Activated CD8-positive, alpha-beta T cell treated with anti-CD3 and anti-CD28 coated beads for 36 hours (primary cell): Measurements from ENCODE around the gene PSORS1C2. TPM values are rescaled to one million over a fixed set of nuclear protein-coding genes. Genes with fewer than 3 reads are reported as not detected.
"Not testable (repeated sequence)": the region's sequence is repeated elsewhere in the genome, so short reads cannot be mapped to it uniquely, and the experiment has no call there.

Source experiments
- ATAC-seq: fragments of 200-7000 bp; cut with Tn5 transposase; one replicate; pipeline ENCODE4 v1.10.0; 2021; ENCODE audit warnings: mild to moderate bottlenecking, moderate library complexity
- CTCF ChIA-PET: fragments of 350-600 bp; sonication (Branson Sonifier 250); formaldehyde crosslinking; loops from one replicate; lab custom pipeline; 2021; ENCODE audit warnings: antibody characterized with exemption; lab: Charles Lee
- POLR2A ChIA-PET: fragments of 350-600 bp; sonication (Branson Sonifier 250); formaldehyde crosslinking; loops from one replicate; lab custom pipeline; 2021; ENCODE audit warnings: antibody characterized with exemption; lab: Charles Lee
- DNase-seq: peaks from one replicate; pipeline ENCODE4 v3.0.0-alpha.2; 2020
- H3K27ac Mint-ChIP-seq: one replicate; pipeline ENCODE4 v1.8.0; 2021; ENCODE audit warnings: mild to moderate bottlenecking, mixed read lengths
- H3K27me3 Mint-ChIP-seq: one replicate; pipeline ENCODE4 v1.8.0; 2021; ENCODE audit warnings: mixed read lengths
- H3K36me3 Mint-ChIP-seq: one replicate; pipeline ENCODE4 v1.8.0; 2021; ENCODE audit warnings: low read depth, mixed read lengths
- H3K4me1 Mint-ChIP-seq: one replicate; pipeline ENCODE4 v1.8.0; 2021; ENCODE audit warnings: low read depth, mixed read lengths
- H3K4me3 Mint-ChIP-seq: one replicate; pipeline ENCODE4 v1.8.0; 2021; ENCODE audit warnings: mild to moderate bottlenecking, moderate library complexity, mixed read lengths
- H3K9me3 Mint-ChIP-seq: one replicate; pipeline ENCODE4 v1.8.0; 2021; ENCODE audit warnings: mixed read lengths
- intact Hi-C: fragments of 100-400 bp; cut with micrococcal nuclease; formaldehyde crosslinking; loops from one replicate; pipeline ENCODE4 v1.10.0; 2022
- total RNA-seq, 2 experiments: library from RNA; stranded (reverse); gene quantifications; one replicate each; pipeline ENCODE4 v1.2.3, GENCODE V29; 2021
- TF ChIP-seq, protein P1 (sequence below): fragments of 200-600 bp; IDR thresholded peaks from one replicate; pipeline ENCODE4 v1.8.0; 2022; ENCODE audit warnings: antibody characterized with exemption, mild to moderate bottlenecking

The PSORS1C2 gene
- not detected for total RNA-seq

DNA sequence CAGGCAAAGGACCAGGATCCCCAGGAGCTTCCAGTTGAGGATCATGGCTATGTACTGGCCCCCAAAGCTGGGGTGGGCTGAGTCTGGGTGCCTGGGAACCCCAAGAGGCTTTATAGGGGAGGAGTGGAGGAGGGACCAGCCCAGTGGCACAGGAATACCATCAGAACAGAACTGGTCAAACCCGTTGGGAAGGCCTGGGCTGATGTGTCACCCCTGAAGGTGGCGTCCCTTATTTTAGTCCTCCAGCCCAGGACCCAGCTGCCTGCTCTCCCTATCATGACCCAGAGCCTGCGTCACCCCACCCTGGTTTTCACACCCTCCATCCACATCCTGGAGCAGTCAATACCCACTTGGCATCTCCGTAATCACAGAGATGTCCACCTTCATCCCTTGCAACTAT, at the start of gene PSORS1C2:
PSORS1C2 (minus strand) TSS at position 85 of the 400 bp plus-strand sequence; CDS start at position 45, 40 bp downstream.
- Mint-ChIP-seq H3K4me1 (peaks cover 4% of the 10 kb centered on the region), H3K27me3 (no peaks in the 10 kb centered on the region), H3K9me3 (no peaks in the 10 kb centered on the region), H3K36me3 (peaks cover 2% of the 10 kb centered on the region), H3K27ac (no peak within 1 kb of the TSS), H3K4me3 (no peak within 1 kb of the TSS)
- TF ChIP-seq, protein P1, sequence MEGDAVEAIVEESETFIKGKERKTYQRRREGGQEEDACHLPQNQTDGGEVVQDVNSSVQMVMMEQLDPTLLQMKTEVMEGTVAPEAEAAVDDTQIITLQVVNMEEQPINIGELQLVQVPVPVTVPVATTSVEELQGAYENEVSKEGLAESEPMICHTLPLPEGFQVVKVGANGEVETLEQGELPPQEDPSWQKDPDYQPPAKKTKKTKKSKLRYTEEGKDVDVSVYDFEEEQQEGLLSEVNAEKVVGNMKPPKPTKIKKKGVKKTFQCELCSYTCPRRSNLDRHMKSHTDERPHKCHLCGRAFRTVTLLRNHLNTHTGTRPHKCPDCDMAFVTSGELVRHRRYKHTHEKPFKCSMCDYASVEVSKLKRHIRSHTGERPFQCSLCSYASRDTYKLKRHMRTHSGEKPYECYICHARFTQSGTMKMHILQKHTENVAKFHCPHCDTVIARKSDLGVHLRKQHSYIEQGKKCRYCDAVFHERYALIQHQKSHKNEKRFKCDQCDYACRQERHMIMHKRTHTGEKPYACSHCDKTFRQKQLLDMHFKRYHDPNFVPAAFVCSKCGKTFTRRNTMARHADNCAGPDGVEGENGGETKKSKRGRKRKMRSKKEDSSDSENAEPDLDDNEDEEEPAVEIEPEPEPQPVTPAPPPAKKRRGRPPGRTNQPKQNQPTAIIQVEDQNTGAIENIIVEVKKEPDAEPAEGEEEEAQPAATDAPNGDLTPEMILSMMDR: no peak
- intact Hi-C loops: loop anchor here (5.0 kb wide), 1 partner anchor 228 kb away; no protein-coding TSS in a partner anchor
- no peak for ATAC-seq
- ChIA-PET CTCF (interaction anchor here (0.8 to 2.7 kb wide), 9 partner anchors 10 to 236 kb away, joined by 3 to 23 read pairs (median 5); no protein-coding TSS in a partner anchor), POLR2A (interaction anchor here (1.0 to 2.2 kb wide), 3 partner anchors 16 to 58 kb away, joined by 3 to 7 read pairs (median 3); partner anchors contain the start of gene TCF19)
- no peak for DNase-seq

DNA sequence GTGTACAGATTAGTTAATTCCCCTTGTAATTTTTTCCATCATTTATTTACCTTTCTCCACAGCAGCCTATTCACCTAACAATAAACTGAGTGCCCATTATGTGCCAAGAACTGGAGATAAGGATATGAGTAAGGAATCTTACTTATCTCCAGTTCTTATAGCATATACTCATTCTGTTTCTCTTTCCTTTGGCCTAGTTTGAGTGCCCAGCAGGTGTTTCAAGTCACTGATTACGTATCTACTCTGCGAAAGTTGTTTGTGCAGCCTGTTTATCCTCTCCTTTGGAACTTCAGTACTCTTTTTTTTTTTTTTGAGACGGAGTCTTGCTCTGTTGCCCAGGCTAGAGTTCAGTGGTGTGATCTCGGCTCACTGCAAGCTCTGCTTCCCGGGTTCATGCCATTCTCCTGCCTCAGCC, 48.9 kb upstream of the PSORS1C2 start:
- Mint-ChIP-seq H3K9me3 (no peaks in the 10 kb centered on the region), H3K27me3 (no peaks in the 10 kb centered on the region), H3K36me3 (no peaks in the 10 kb centered on the region), H3K27ac (no peak overlapping the region), H3K4me1 (peaks cover 4% of the 10 kb centered on the region), H3K4me3 (no peak overlapping the region)
- DNase-seq: no peak
- ChIA-PET CTCF (interaction anchor here (1.1 kb wide), 1 partner anchor 85 kb away, joined by 3 read pairs; no protein-coding TSS in a partner anchor), POLR2A (no interaction called here)
- ATAC-seq: no peak
- TF ChIP-seq, protein P1: no peak
- intact Hi-C loops: no loop called here

DNA sequence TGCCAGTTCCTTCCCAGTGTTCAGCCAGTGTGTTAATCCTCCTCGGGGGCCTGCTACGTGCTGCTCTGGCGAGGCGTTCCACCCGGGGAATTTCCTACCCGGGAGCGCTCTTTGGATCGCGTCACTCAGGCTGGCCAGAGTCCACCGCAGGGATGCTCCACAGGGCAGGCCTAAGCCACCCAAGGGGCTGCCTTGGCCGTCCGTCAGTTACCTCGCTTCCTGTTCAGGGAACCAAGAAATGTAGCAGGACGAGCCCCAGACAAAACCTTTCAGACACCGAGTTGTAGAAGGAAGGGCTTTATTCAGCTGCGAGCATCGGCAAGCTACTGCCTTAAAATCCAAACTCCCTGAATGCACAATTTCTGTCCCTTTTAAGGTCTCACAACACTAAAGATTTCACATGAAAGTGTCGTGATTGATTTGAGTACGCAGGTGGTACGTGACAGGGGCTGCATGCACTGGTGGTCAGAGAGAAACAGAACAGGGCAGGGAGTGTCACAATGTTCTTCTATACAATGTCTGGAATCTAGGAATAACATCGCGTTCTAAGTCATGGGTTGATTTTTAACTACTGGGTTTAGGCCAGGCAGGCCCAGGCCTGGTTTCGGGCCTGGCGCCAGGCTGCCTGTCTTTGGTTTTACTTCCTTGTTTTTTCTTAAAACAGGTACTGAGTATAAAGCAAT, 47.3 kb upstream of the PSORS1C2 start:
- Mint-ChIP-seq H3K9me3 (no peaks in the 10 kb centered on the region), H3K36me3 (no peaks in the 10 kb centered on the region), H3K27me3 (no peaks in the 10 kb centered on the region), H3K4me3 (no peak overlapping the region), H3K27ac (no peak overlapping the region), H3K4me1 (peaks cover 4% of the 10 kb centered on the region)
- TF ChIP-seq, protein P1: no peak
- ATAC-seq: no peak
- ChIA-PET CTCF (no interaction called here), POLR2A (no interaction called here)
- intact Hi-C loops: no loop called here
- DNase-seq: no peak

DNA sequence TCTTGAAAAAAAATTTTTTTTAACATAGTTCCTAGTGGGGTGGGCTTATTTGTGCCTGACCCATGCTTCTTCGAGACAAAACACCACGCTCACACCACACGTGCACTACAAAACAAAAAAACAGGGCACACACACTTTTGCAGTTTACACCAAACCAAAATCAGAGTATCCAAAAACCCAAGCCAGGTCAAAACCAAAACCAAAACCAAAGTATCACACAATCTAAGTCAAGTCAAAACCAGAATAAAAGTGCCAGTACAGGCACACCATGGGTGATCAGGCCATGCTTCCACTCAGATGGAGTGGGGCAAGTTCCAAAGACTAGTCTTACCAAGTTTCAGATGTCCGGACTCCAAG, 46.8 kb upstream of the PSORS1C2 start:
- H3K27ac Mint-ChIP-seq, intact Hi-C loops, H3K9me3 Mint-ChIP-seq, POLR2A ChIA-PET, CTCF ChIA-PET, DNase-seq, H3K27me3 Mint-ChIP-seq, H3K36me3 Mint-ChIP-seq, H3K4me3 Mint-ChIP-seq, H3K4me1 Mint-ChIP-seq, ATAC-seq: not testable (repeated sequence)

DNA sequence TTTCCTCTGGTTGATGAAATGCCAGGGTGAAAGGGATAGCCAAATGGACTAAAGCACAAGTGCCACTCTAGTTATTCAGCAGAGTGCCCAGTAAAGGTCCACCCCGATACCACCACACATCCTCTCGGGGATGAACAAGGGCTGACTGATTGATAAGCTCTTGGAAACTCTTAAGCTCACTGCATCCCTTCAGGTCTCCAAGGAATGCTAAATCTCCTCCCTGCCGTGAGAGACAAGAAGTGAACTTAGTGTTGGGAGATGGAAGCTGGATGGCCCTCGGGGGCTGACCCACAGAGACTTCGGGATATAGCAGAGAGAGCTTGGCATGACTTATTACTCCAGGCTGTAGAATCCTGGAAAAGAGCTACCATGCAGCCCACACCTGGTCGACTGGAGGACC, 45.0 kb upstream of the PSORS1C2 start:
- CTCF ChIA-PET: interaction anchor here (0.9 kb wide), 1 partner anchor 183 kb away, joined by 3 read pairs; no protein-coding TSS in a partner anchor
- POLR2A ChIA-PET, H3K27me3 Mint-ChIP-seq, H3K9me3 Mint-ChIP-seq, H3K4me3 Mint-ChIP-seq, intact Hi-C loops, DNase-seq, H3K27ac Mint-ChIP-seq, H3K4me1 Mint-ChIP-seq, ATAC-seq, H3K36me3 Mint-ChIP-seq: not testable (repeated sequence)

DNA sequence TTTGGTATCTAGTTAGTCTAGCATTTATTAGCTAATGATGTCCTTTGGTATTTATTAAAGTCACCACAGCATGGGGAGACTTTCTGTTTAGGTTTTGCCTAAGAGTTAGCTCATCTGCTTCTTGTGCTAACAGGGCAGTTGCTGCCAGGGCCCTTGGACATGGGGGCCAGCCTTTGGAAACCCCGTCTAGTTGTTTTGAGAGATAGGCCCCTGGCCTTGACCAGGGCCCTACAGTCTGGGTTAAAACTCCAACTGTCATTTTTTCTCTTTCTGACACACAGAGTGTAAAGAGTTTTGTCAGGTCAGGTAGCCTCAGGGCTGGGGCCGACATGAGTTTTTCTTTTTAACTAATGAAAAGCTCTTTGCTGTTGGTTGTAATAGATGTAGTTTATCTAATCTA, 44.4 kb upstream of the PSORS1C2 start:
- intact Hi-C loops, DNase-seq, H3K9me3 Mint-ChIP-seq, H3K27ac Mint-ChIP-seq, H3K4me3 Mint-ChIP-seq, H3K27me3 Mint-ChIP-seq, ATAC-seq, POLR2A ChIA-PET, H3K36me3 Mint-ChIP-seq: not testable (repeated sequence)
- peaks cover 12% of the 10 kb centered on the region for H3K4me1 Mint-ChIP-seq
- CTCF ChIA-PET: interaction anchor here (0.9 kb wide), 1 partner anchor 183 kb away, joined by 3 read pairs; no protein-coding TSS in a partner anchor
